Liver (tissue), 3 donors: ENCODE results near the gene DCXR.

Source experiments
- GABPA ChIP-seq, 2 donors: IDR thresholded peaks in 1 of 2; conservative IDR thresholded peaks in 1 of 2; 2 replicates each; pipeline ENCODE4 v1.6.1; 2016; ENCODE audit warnings: antibody characterized with exemption in 2 of 2, mild to moderate bottlenecking in 1 of 2, moderate library complexity in 1 of 2
- JUND ChIP-seq, 2 donors: IDR thresholded peaks; 2 replicates each; pipeline ENCODE4 v1.6.1; 2016; ENCODE audit warnings: antibody characterized with exemption in 2 of 2
- RAD21 ChIP-seq, 2 donors: IDR thresholded peaks; 2 replicates each; pipeline ENCODE4 v1.6.1; 2016; ENCODE audit warnings: antibody characterized with exemption in 2 of 2, mild to moderate bottlenecking in 2 of 2
- RXRA ChIP-seq, 2 donors: IDR thresholded peaks; 2 replicates each; pipeline ENCODE4 v1.6.1; 2017 to 2018; ENCODE audit warnings: antibody characterized with exemption in 2 of 2, mild to moderate bottlenecking in 1 of 2
- YY1 ChIP-seq: IDR thresholded peaks from 2 replicates; pipeline ENCODE4 v1.6.1; 2016; ENCODE audit warnings: antibody characterized with exemption, mild to moderate bottlenecking
- TF ChIP-seq, protein P1 (sequence below): fragments of 150-350 bp; IDR thresholded peaks from 2 replicates; pipeline ENCODE4 v1.5.1; 2017; ENCODE audit warnings: improper control_type of control experiment, low read depth, low read length; ENCODE audit not compliant: missing input control
- TF ChIP-seq, protein P2 (sequence below): IDR thresholded peaks from 2 replicates; pipeline ENCODE4 v1.6.1; 2016; ENCODE audit warnings: antibody characterized with exemption
- TF ChIP-seq, protein P3 (sequence below): IDR thresholded peaks from 2 replicates; pipeline ENCODE4 v1.6.1; 2016; ENCODE audit warnings: antibody characterized with exemption, mild to moderate bottlenecking
- TF ChIP-seq, protein P4 (sequence below): IDR thresholded peaks from 2 replicates; pipeline ENCODE4 v1.6.1; 2016; ENCODE audit warnings: antibody characterized with exemption
- donor health status: healthy.
- donor health status: healthy.

DNA sequence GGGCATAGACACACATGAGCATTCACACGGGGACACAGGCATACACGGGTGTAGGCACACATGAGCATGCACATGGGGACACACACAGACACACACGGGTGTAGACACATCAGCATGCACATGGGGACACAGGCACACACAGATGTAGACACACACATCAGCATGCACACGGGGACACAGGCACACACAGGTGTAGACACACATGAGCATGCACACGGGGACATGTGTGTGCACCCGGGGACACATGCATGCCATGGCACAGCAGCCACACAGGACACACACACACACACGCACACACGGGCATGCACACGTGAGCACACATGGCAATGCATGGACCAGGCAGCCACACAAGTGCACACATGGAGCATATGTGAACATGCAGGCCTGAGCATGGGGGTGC, 5.2 kb upstream of the DCXR start:
- TF ChIP-seq RXRA (IDR thresholded peaks at IDR 0.05) = no peak
- no peak for TF ChIP-seq RAD21 (IDR thresholded peaks at IDR 0.05)
- no peak for TF ChIP-seq YY1
- TF ChIP-seq, protein P1, sequence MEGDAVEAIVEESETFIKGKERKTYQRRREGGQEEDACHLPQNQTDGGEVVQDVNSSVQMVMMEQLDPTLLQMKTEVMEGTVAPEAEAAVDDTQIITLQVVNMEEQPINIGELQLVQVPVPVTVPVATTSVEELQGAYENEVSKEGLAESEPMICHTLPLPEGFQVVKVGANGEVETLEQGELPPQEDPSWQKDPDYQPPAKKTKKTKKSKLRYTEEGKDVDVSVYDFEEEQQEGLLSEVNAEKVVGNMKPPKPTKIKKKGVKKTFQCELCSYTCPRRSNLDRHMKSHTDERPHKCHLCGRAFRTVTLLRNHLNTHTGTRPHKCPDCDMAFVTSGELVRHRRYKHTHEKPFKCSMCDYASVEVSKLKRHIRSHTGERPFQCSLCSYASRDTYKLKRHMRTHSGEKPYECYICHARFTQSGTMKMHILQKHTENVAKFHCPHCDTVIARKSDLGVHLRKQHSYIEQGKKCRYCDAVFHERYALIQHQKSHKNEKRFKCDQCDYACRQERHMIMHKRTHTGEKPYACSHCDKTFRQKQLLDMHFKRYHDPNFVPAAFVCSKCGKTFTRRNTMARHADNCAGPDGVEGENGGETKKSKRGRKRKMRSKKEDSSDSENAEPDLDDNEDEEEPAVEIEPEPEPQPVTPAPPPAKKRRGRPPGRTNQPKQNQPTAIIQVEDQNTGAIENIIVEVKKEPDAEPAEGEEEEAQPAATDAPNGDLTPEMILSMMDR = no peak
- TF ChIP-seq, protein P2, sequence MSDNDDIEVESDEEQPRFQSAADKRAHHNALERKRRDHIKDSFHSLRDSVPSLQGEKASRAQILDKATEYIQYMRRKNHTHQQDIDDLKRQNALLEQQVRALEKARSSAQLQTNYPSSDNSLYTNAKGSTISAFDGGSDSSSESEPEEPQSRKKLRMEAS = no peak
- TF ChIP-seq GABPA (IDR thresholded peaks at IDR 0.05 in 1 of 2, conservative IDR thresholded peaks at IDR 0.05 in 1 of 2) = no peak
- TF ChIP-seq, protein P3, sequence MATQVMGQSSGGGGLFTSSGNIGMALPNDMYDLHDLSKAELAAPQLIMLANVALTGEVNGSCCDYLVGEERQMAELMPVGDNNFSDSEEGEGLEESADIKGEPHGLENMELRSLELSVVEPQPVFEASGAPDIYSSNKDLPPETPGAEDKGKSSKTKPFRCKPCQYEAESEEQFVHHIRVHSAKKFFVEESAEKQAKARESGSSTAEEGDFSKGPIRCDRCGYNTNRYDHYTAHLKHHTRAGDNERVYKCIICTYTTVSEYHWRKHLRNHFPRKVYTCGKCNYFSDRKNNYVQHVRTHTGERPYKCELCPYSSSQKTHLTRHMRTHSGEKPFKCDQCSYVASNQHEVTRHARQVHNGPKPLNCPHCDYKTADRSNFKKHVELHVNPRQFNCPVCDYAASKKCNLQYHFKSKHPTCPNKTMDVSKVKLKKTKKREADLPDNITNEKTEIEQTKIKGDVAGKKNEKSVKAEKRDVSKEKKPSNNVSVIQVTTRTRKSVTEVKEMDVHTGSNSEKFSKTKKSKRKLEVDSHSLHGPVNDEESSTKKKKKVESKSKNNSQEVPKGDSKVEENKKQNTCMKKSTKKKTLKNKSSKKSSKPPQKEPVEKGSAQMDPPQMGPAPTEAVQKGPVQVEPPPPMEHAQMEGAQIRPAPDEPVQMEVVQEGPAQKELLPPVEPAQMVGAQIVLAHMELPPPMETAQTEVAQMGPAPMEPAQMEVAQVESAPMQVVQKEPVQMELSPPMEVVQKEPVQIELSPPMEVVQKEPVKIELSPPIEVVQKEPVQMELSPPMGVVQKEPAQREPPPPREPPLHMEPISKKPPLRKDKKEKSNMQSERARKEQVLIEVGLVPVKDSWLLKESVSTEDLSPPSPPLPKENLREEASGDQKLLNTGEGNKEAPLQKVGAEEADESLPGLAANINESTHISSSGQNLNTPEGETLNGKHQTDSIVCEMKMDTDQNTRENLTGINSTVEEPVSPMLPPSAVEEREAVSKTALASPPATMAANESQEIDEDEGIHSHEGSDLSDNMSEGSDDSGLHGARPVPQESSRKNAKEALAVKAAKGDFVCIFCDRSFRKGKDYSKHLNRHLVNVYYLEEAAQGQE = no peak
- no peak for TF ChIP-seq JUND (IDR thresholded peaks at IDR 0.05)
- TF ChIP-seq, protein P4, sequence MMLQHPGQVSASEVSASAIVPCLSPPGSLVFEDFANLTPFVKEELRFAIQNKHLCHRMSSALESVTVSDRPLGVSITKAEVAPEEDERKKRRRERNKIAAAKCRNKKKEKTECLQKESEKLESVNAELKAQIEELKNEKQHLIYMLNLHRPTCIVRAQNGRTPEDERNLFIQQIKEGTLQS = no peak
